Measurements from ENCODE around the gene ABHD12B. TPM values are rescaled to one million over a fixed set of nuclear protein-coding genes. Genes with fewer than 3 reads are reported as not detected.
"Not testable (repeated sequence)": the region's sequence is repeated elsewhere in the genome, so short reads cannot be mapped to it uniquely, and the experiment has no call there.

Gene ABHD12B
- total and polyA plus RNA-seq, 2 experiments from 2014 or later: 9.0 to 52.8 TPM

GRCh38 chr14:50892255-50892654 is 20.4 kb downstream of the ABHD12B start:
- Histone ChIP-seq H3K9me2 (ENCODE audit: insufficient read depth) (no peaks in the 10 kb centered on the region), H3K36me3 (ENCODE audit: insufficient read depth) (no peaks in the 10 kb centered on the region), H3K4me3 (no peak overlapping the region), H4K20me1 (replicated peaks; ENCODE audit: insufficient read depth) (no peaks in the 10 kb centered on the region), H3K4me1 (ENCODE audit: insufficient read depth) (peaks cover 43% of the 10 kb centered on the region), H3K27ac (ENCODE audit: low read depth) (peak overlapping the region; percentile 63; the same call in 1 of the 2 replicates), H2AFZ (no peak overlapping the region), H3K79me2 (replicated peaks; ENCODE audit: insufficient read depth) (no peaks in the 10 kb centered on the region), H3F3A (replicated peaks; ENCODE audit: low read depth) (no peaks in the 10 kb centered on the region), H3K4me2 (peak overlapping the region; percentile 56; the same call in 1 of the 2 replicates), H3K27me3 (ENCODE audit: insufficient read depth) (no peaks in the 10 kb centered on the region)
- H3K36me3 Mint-ChIP-seq (ENCODE audit: low read depth): peaks cover 17% of the 10 kb centered on the region
- DNase-seq (ENCODE audit: low spot score) (peak; percentile 77), ATAC-seq (peak; percentile 96)
- H3K27ac Mint-ChIP-seq: peak overlapping the region; percentile 45; the same call in 1 of the 2 replicates
- TF ChIP-seq CREB1 (CRISPR knock-in tag; IDR thresholded peaks at IDR 0.05; ENCODE audit: low read depth): 0 out of 2 replicates have a peak, but pooled peaks have one; percentile 14
- no peak for TF ChIP-seq JUNB (IDR thresholded peaks at IDR 0.05; ENCODE audit: unreplicated experiment)
- H3K4me3 Mint-ChIP-seq: no peak overlapping the region
- H3K9me3 Mint-ChIP-seq: peaks cover 16% of the 10 kb centered on the region
- H3K27me3 Mint-ChIP-seq (ENCODE audit: insufficient read depth, low read depth, poor library complexity): peaks cover 13% of the 10 kb centered on the region
- peaks cover 45% of the 10 kb centered on the region for H3K4me1 Mint-ChIP-seq

DNA sequence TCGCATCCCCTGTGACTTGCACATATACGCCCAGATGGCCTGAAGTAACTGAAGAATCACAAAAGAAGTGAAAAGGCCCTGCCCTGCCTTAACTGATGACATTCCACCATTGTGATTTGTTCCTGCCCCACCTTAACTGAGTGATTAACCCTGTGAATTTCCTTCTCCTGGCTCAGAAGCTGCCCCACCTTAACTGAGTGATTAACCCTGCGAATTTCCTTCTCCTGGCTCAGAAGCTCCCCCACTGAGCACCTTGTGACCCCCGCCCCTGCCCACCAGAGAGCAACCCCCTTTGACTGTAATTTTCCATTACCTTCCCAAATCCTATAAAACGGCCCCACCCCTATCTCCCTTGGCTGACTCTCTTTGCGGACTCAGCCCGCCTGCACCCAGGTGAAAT is 24.6 kb downstream of the ABHD12B start:
- peak overlapping the region; percentile 89 for H3K27ac Mint-ChIP-seq
- H3K4me3 Mint-ChIP-seq: not testable (repeated sequence)

DNA sequence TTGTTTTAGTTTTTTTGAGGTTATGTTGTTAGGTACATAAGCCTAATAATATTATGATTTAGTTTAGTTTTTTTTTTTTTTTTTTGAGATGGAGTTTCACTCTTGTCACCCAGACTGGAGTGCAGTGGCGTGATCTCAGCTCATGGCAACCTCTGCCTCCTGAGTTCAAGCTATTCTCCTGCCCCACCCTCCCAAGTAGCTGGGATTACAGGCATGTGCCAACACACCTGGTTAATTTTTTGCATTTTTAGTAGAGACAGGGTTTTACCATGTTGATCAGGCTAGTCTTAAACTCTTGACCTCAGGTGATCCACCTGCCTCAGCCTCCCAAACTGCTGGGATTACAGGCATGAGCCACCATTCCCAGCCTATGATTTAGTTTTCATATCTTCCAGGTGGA is 25.2 kb downstream of the ABHD12B start:
- peaks cover 16% of the 10 kb centered on the region for H3K9me3 Mint-ChIP-seq
- Histone ChIP-seq H3K4me3 (peak overlapping the region; percentile 6; the same call in 1 of the 2 replicates), H3K4me1 (ENCODE audit: insufficient read depth) (peaks cover 51% of the 10 kb centered on the region), H3K27ac (ENCODE audit: low read depth) (peak overlapping the region; percentile 98), H3K4me2 (peak overlapping the region; percentile 71), H3F3A (replicated peaks; ENCODE audit: low read depth) (peaks cover 11% of the 10 kb centered on the region)
- not testable (repeated sequence) for H3K27me3 ChIP-seq (ENCODE audit: insufficient read depth); H4K20me1 ChIP-seq (replicated peaks; ENCODE audit: insufficient read depth); DNase-seq (ENCODE audit: low spot score); H3K79me2 ChIP-seq (replicated peaks; ENCODE audit: insufficient read depth); H3K9me2 ChIP-seq (ENCODE audit: insufficient read depth); ATAC-seq; H2AFZ ChIP-seq; H3K36me3 ChIP-seq (ENCODE audit: insufficient read depth); H3K27me3 Mint-ChIP-seq (ENCODE audit: insufficient read depth, low read depth, poor library complexity); H3K4me3 Mint-ChIP-seq
- H3K36me3 Mint-ChIP-seq (ENCODE audit: low read depth): peaks cover 17% of the 10 kb centered on the region
- peaks cover 54% of the 10 kb centered on the region for H3K4me1 Mint-ChIP-seq
- peak overlapping the region; percentile 78 for H3K27ac Mint-ChIP-seq

More for the DNA sequence above, 24.6 kb downstream of the ABHD12B start:
- Mint-ChIP-seq H3K9me3 (peaks cover 16% of the 10 kb centered on the region), H3K4me1 (peaks cover 57% of the 10 kb centered on the region), H3K27me3 (ENCODE audit: insufficient read depth, low read depth, poor library complexity) (peaks cover 11% of the 10 kb centered on the region), H3K36me3 (ENCODE audit: low read depth) (peaks cover 17% of the 10 kb centered on the region)
- H3K4me1 ChIP-seq (ENCODE audit: insufficient read depth): peaks cover 56% of the 10 kb centered on the region
- H3K4me3 ChIP-seq: peak overlapping the region; percentile 6; the same call in 1 of the 2 replicates
- H4K20me1 ChIP-seq (replicated peaks; ENCODE audit: insufficient read depth); H3K27me3 ChIP-seq (ENCODE audit: insufficient read depth); H3K79me2 ChIP-seq (replicated peaks; ENCODE audit: insufficient read depth); H3K36me3 ChIP-seq (ENCODE audit: insufficient read depth); DNase-seq (ENCODE audit: low spot score); H3K9me2 ChIP-seq (ENCODE audit: insufficient read depth); H2AFZ ChIP-seq: not testable (repeated sequence)
- peak overlapping the region; percentile 98 for H3K27ac ChIP-seq (ENCODE audit: low read depth)
- H3F3A ChIP-seq (replicated peaks; ENCODE audit: low read depth): peaks cover 11% of the 10 kb centered on the region
- peak; percentile 33 for ATAC-seq
- peak overlapping the region; percentile 71 for H3K4me2 ChIP-seq

DNA sequence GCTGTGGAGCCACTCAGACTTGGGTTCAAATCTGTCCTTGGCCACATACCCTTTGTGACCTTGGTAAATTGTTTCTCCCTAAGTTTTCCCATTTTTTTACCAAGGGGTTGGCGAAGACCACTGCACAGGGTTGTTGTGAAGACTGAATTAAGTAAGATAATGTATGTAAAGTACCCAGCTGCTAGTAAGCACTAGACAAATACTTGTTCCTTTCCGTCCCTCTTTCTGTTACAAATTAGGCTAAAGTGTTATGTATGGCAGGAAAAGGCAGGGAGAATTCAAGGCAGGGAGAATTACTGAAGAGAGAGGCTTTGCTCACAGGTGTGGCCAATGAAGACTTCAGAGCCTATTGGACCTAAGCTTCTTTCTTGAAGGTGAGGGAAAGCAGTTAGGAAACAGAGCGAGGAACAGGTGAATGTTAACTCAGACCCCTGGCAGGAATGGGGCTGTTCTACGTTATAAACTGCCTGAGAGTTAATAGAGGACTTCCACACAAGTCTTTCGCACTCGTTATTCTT is 25.9 kb downstream of the ABHD12B start:
- peak overlapping the region; percentile 36 for H3K4me3 ChIP-seq
- peak overlapping the region; percentile 98 for H3K27ac ChIP-seq (ENCODE audit: low read depth)
- Mint-ChIP-seq H3K36me3 (ENCODE audit: low read depth) (peaks cover 17% of the 10 kb centered on the region), H3K27me3 (ENCODE audit: insufficient read depth, low read depth, poor library complexity) (peaks cover 9% of the 10 kb centered on the region), H3K27ac (peak overlapping the region; percentile 78), H3K9me3 (peaks cover 16% of the 10 kb centered on the region), H3K4me1 (peaks cover 51% of the 10 kb centered on the region), H3K4me3 (no peak overlapping the region)
- H4K20me1 ChIP-seq (replicated peaks; ENCODE audit: insufficient read depth): no peaks in the 10 kb centered on the region
- no peaks in the 10 kb centered on the region; the same call in 1 of the 2 replicates for H3K9me2 ChIP-seq (ENCODE audit: insufficient read depth)
- H2AFZ ChIP-seq: no peak overlapping the region
- ATAC-seq: peak; percentile 73
- no peaks in the 10 kb centered on the region for H3K79me2 ChIP-seq (replicated peaks; ENCODE audit: insufficient read depth)
- H3K4me2 ChIP-seq: peak overlapping the region; percentile 71
- H3K36me3 ChIP-seq (ENCODE audit: insufficient read depth): no peaks in the 10 kb centered on the region
- H3F3A ChIP-seq (replicated peaks; ENCODE audit: low read depth): peaks cover 11% of the 10 kb centered on the region
- H3K4me1 ChIP-seq (ENCODE audit: insufficient read depth): peaks cover 44% of the 10 kb centered on the region
- peak; percentile 93 for TF ChIP-seq NANOG (IDR thresholded peaks at IDR 0.05; ENCODE audit: borderline replicate concordance)
- TF ChIP-seq ZNF462 (CRISPR knock-in tag; IDR thresholded peaks at IDR 0.05): peak; percentile 63; the same call in 1 of the 2 replicates
- no peak for TF ChIP-seq JUNB (IDR thresholded peaks at IDR 0.05; ENCODE audit: unreplicated experiment)
- DNase-seq (ENCODE audit: low spot score): peak; percentile 70
- no peaks in the 10 kb centered on the region for H3K27me3 ChIP-seq (ENCODE audit: insufficient read depth)

All from GM23338 (cell line).